Fibroblast of skin of scalp (primary cell): ENCODE measurements around the gene PLXDC2.
"Not testable (repeated sequence)": the region's sequence is repeated elsewhere in the genome, so short reads cannot be mapped to it uniquely, and the experiment has no call there.

Experiments
- DNase-seq: peaks from one replicate; pipeline ENCODE4 v3.0.0-alpha.2; 2013

The PLXDC2 gene

DNA sequence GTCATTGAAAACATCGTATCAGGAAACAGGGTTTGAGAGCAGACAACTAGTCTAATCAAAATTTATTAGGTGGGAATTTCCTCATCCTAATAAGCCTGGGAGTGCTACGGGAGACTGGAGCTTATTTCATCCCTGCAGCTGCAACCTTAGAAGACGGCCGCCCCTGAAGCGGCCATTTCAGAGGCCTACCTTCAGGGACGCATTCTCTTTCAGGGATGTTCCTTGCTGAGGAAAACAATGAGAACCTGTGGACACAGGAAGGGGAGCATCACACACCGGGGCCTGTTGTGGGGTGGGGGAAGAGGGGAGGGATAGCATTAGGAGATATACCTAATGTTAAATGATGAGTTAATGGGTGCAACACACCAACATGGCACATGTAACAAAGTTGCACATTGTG is 392.9 kb downstream of the PLXDC2 start:
- DNase-seq = not testable (repeated sequence)

DNA sequence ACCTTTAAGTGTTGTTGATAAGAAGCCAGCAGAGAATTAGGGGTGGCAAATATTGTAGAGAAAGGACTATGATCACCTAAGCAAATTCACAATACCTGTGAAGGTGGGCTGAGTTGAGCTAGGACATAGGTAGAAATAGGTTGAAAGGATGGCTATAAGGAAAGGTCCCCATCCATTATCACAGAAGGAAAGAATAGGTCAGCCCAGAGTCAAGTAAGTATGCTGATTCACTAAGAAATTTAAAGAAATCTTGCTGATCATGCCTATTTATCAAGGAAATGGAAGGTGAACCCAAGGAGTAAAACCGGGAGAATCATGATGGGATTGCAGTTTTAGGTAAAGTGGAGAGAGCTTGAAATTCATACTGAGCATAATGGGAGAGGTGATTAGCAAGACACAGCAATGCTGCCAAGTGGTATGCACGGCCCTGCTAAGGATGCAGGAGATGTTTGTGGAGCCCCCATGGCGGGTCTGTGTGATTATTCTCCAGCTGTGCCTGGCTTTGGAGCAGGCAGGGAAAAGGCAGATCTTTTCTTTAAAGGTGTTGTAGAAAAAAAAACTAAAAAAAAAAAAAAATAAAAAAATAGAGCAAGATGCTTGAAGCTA is 399.4 kb downstream of the PLXDC2 start:
- no peak for DNase-seq

DNA sequence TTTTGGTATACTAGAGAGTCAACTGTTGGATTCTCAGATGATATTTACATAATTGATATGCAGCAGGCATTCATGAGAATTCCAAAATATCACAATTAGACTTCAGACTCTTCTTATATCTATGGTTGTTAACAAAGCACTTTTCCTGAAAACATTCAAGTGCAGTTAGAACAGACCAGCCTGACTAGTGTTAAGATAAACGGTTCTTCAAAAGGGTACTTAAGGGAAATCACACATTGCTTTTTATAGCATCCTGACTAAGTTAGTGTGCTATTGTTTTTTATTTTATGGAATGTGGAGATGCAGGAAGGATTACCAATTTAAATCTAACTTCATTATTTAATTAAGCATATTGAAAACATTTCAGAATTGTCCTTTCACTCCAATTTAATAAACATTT is 405.1 kb downstream of the PLXDC2 start:
- no peak for DNase-seq

DNA sequence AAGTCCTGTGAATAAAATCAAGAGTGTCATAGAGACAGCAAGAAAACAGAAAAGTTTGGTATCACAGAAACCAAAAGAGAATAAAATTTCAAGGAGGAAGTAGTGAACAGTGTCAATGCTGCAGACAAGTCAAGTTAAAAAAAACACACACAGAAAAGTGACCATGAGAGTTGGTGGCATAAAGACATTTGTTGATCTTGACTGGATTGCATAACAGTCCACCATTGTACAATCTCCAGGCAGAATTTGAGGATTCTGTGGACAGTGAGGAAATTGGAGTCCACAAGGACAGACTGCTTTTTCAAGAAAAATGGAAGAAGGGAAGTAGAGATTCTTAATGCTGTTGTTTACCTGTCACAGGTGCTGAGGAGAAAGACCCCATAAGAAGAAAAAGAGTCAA is 412.5 kb downstream of the PLXDC2 start:
- DNase-seq = no peak

DNA sequence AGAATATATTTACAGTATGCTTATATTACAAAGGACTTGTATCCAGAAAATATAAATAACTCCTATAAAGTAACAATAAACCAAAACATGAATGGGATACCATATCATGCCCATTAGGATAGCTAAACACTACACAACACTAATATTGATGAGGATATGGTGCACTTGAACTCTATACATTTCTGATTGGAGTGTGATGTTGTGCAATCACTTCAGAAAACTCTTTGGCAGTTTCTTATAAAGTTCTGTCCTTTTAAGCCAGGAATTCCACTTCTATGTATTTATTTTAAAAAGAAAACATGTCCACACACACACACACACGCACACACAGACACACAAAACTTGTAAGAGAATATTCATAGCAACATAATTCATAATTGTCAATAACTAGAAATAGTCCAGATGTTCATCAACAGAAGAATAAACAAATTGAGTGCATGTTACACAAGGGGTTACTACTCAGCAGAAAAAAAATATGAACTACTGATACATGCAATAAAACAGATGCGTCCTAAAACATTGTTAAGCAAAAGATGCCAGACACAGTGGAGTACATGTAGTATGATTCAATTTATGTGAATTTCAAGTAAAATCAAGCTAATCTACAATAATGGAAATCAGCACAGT is 416.0 kb downstream of the PLXDC2 start:
- DNase-seq = no peak

DNA sequence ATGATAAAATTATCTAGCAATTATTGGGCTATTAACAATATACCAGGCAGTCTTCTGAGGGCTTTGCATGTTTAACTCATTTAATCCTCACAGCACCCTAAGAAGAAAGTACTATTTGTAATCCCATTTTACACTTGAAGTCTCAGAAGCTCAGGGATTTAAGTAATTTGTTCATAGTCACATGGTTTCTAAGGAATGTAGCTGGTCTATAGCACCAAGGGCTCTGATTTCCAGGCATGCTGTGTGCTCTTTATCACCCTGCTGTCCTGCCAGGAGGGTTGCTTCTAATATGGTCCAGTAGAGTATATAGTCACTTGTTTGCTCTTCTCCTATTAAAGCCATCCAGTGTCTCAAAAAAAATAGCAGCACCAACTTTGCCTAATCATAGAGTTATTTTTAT is 417.2 kb downstream of the PLXDC2 start:
- no peak for DNase-seq

DNA sequence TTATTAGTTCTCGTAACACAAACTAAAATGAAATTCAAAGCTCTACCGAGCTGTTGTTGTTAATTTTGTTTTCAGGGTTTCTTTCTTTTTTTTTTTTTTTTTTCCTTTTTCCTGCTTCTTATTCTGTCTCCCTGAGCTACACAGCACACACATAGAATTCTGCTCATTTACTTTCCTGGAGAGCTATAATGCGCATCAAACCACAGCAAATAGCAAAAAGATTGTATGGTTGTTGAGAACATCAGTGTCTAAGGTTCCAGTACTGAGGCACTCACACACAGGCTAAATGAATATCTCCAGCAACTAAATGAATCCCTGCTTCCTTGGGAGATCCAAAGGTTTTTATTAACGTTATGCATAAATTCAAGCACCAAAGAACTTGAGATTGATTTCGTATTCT is 418.3 kb downstream of the PLXDC2 start:
- no peak for DNase-seq

DNA sequence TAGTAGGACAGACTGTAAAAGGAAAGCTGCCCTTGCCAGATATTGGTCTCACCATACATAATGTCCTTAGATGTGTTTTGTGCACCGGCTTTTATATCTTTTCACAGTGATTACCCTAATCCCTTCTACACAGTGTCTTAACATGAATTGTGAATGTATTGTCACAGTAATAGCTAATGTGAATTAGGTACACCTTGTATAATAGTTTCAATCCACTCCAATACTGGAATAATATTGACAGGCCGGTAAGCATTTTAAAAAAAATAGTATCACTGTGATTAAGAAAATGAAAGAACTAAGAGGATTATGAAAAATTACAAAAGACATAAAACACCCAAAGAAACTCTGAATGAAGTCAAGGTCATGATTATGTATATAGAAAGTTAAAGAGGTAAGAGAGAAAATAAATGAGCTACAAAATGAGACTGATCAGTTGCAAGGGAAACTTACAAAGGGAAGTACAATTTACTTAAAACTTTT is 420.9 kb downstream of the PLXDC2 start:
- DNase-seq = no peak

DNA sequence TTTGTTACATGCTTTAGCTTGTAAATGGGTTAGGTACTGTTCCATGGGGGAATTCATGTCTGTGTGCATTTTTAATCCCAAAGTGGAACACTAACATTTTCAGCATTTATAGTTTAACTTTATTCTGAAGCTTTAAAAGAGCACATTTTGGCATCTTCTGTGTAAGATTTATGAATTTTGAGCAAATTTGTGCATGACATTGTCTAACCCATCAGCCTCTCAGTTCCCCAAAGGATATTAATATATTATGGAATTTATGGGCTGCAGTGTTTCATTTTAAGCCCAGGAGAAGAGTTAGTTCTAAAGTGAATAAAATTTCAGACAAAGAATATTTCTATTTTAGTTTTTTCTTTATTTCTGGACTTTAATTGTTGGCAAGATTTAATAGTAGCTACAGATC is 421.4 kb downstream of the PLXDC2 start:
- no peak for DNase-seq

DNA sequence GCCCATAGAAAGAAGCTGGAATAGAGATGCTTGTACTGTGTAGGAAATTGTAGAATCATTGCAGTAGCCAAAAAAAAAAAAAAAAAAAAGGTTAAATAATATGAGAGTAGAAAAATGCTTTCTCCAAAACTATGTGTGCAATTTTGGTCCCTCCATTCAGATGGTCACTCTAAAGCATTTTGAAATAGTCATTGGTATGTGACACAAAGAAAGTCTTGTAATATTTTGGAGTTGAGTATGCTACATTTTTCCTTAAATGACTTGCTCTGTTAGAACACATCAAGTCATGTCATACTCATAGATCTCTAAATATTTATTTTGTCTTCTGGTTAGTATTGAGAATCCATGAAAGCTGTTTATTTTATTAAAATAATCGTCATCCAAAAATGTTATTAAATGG is 424.4 kb downstream of the PLXDC2 start:
- no peak for DNase-seq

DNA sequence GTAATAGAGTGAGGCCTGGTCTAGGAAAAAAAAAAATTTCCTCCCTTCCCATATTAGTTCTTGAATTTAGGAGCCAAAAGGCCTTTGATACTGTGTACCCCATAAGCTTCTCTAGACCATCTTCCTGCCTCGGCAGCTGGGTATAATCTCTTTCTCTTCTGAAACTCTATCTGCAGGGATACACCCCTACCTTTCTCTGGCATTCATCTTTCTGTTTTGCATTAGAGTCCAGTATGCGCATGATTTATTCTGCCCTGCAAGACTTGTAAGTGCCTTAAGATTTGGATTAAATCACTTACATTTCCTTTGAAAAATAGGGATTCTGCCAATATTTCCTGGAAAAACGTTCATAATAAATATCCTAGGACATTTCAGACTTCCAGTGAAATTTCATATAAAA is 431.2 kb downstream of the PLXDC2 start:
- DNase-seq = no peak

DNA sequence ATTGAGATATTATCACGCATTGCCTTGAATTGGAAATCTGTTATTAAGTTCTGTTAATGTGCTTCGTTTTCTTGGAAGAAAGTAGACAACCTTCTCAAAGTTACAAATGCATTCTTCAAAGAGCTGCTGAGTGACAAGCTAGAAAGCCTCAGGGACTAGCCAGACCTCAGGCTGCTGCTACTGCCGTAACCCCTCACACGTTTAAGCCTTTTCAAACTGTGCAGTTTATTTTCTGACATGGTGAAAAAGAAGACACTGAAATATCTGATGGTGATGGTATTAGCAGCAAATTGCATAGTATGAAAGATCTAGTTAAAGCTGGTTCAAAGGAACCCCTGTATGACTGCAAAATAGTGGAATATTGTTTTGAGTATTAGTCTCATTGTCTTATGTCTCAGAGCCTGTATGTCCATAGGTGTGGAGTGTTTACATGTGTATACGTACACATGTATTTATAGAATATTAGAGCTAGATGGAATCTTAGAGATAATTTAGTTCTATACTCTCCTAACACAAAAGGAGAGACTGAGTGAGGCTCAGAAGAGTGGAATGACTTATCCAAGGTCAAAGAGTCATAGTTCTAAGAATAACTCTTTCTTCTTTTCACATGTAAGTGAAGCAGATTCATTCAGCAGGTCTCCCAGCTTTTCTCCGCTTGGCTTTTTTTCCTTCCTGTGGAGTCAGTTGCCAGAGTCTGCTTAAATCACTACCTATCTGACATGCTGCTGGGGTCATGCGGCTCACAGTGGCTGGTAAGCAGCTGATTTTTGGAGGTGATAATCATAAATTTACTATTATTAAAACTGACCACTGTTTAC is 431.9 kb downstream of the PLXDC2 start:
- no peak for DNase-seq

DNA sequence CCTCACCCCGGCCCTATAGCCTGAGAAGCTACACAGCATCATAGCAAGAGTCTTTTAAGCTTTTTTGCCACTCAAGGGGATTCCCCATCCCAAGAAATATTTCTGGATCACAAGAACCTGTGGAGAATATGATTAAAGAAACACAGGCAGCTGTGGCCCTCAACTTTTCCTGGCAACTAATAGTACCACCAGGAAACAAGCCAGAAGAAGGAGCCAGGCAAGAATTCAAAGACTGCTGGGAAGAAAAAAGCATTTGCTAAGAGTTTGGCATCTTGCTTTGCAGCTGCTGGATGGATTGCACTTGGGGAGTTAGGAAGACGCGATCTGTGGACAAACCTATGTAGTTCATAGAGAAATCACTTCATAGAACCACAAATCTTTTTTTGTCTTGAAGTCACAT is 437.8 kb downstream of the PLXDC2 start:
- no peak for DNase-seq

DNA sequence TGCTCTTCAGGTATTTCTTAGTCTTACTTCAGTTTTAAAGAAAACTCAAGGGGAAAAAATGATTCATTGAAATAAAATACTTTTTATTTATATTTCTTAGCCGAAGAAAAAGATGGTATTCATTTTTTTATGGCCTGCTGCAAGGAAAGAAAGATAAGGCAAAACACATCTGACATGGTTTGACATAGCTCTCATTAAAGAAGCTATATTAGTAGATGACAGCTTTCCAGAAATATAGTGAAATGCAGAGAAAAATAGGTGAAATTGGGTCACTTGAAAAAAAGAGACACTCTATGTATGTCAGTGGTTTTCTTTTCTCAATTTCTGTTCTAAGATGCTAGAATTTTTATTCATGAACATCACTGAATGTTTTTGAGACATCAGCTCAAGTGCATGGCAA is 438.3 kb downstream of the PLXDC2 start:
- no peak for DNase-seq

DNA sequence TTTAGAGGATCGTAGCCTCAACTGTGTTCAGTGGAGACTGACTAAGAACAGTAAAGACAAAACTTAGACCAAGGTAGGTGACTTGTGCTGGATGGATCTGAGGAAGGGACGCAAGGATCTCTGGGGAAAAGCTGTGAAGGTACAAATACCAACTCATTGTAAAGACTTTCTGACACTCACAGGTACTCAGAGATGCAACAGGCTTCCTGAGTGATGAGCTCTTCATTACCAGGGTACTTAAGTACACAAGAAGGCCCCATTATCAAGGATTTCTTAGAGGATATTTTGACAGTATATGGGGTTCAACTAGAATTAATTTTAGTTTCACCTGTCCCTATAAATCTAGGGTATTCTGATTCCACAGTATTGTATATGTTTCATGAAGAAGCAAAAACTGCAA is 440.7 kb downstream of the PLXDC2 start:
- no peak for DNase-seq

DNA sequence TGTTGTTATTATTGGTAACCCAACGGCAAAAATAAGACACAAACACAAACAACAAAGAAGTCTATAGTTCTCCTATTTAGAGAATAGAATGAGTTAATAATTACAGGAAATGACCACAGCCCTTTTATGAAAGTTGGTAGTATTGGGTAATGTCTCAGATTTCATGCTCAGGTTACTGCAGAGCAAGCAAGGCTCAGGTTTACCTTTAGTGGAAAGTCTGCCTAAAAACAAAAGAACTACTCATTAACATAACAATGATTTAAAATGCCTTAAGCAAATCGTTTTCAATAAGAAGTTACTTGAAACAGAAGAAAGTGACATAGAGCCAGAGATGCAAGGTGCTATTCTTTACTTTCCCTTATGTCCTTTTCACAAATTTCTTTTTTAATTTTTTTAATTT is 441.2 kb downstream of the PLXDC2 start:
- no peak for DNase-seq

DNA sequence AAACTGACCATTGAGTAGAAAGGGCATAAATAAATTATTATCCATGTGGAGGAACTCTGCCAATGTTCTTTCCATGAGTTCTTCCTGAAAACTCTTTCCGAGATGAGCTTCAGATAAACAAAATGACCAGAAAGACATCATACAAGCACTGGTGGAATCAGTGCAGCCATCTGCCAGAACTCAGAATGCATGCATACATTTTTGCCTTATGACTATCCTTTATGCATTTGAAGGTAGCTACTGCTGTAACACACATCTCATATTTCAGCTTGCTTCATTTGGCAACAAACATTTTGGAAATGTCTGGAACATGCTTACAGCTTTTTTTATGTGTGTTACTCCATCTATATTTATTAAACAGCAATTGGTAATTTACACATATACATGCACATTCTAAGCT is 448.9 kb downstream of the PLXDC2 start:
- no peak for DNase-seq

DNA sequence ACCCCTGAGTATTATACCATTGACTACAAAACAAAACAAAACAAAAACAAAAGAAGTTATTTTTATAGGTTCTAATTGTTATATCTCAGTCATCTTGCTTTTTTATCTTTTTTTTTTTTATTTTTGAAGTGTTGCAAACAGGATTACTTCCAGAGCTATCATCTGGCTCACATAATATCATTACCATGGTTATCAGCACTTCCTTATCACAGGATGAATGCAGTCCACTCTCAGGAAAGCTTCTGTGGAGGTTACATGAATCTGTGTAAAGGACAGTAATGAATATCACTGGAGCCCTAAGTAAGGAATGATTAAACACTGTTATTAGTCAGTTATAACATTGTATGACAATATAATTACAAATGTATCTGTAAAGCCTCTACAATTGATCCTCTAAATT is 451.5 kb downstream of the PLXDC2 start:
- DNase-seq = no peak

DNA sequence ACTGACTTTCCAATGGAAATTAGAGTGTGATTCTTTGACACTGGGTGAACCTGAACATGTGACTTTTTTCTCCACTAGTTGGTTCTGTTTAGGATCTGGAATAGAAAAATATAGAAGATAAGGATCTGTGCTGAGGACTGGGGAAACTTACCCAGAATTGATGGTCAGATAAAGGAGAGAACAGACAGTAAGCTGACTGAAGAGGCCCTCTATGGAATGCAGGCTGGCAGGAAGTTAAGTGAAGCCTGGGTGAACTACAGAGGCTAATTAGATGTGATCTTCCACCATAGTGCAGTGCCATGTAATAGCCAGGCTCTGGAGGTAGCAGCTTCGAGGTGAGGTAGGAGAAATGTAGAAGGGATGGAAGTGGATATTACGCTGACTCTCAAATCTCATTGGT is 455.3 kb downstream of the PLXDC2 start:
- DNase-seq = no peak

DNA sequence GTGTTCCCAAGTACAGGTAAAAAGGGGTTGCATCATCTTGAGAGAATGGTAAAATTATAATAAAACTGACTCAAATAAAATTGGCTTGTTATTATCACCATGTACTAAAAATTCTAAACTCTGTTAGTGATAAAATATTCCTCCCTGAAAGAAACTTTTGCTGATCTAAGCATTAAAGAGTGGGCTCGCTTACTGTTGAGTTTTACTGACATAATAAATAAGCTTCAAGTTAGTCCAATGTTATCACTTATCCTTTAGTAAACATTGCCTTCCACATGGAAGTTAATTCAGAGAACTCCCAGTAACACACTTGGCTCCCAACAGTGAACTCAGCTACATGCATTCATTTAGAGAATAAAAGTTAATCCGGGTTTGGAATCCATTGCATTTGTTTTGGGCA is 456.4 kb downstream of the PLXDC2 start:
- DNase-seq = no peak

DNA sequence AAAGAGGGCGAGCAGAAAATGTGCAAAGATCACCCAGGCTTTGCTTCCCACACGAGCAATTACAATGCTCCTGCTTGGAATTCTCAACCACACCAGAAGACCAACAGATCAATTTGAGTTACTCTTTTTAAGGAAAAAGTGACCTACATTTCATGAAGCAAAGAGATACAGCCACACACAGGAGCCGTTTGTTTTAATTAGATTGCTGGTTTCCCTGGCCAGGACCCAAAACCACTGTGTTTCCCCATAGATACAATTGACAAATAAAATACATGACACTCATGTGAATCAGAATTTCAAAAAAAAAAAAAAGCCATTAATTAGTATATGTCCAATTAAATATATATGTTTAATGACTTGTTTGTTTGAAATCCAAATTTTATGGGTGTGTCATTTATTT is 458.3 kb downstream of the PLXDC2 start:
- no peak for DNase-seq

DNA sequence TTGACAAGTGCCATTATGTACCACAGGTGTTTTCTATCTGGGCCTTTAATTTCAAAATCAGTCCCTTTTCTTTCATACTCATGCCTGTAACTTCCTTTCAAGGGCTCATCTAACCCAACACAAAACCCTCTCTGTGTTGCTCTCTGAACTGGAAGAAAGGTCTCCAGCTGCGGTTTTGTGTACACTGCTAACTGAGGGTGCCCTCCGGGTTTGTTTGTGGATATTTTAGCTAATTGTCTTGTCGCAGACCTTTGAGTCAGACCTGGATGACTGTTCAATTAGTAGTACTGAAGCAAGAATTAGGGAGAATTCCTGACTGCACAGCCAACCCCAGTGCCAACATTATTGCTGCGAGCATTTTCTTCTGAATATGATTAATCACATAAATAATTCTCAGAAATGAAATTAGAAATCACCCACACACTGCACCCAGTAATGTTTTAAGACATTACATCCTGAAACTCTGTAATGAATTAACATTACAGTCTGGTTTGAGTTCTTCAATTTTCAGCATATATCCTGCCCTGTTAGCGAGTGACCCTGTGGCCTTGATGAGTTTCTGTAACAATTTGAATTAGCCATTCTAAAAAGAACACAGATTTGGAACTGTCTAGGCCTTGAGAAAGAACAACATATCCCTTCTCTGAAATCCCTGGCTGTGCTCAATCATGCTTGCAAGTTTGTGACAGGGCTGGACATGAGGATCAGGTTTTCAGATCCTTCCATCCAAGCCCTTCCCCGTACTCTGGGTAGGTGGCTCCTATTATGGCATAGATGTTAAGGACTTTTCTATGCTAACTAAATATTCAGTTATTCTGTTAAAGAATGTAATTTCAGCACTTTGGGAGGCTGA is 460.1 kb downstream of the PLXDC2 start:
- DNase-seq = no peak

DNA sequence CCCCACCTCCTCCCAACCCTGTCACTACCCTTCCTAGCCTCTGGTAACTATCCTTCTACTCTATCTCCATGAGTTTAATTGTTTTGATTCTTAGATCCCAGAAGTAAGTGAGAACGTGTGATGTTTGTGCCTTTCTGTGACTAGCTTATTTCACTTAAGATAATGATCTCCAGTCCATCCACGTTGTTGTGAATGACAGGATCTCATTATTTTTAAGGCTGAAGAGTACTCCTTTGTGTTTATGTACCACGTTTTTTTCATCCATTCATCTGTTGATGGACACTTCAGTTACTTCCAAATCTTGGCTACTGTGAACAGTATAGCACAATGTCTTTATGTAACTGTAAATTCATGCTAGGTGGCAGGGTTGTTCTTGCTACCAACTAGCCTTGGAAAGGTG is 461.6 kb downstream of the PLXDC2 start:
- DNase-seq = no peak
